Keratinocyte (primary cell): ENCODE data around the gene SLC30A1. TPM values are rescaled to one million over a fixed set of nuclear protein-coding genes. Genes with fewer than 3 reads are reported as not detected.

Source experiments
- DNase-seq: peaks from one replicate; pipeline ENCODE4 v3.0.0-alpha.2; 2011; ENCODE audit warnings: low read depth, missing footprints, low spot score
- FAIRE-seq: peaks from 2 replicates; lab custom pipeline; 2011; peaks lifted over from hg19 to GRCh38; lab: Jason Lieb, UNC
- H2AFZ ChIP-seq: 2 replicates; pipeline ENCODE4 v1.6.0; 2012; ENCODE audit warnings: low read length, control low read depth, inconsistent platforms; ENCODE audit not compliant: control insufficient read depth
- H3K27ac ChIP-seq: 2 replicates; pipeline ENCODE4 v1.5.1; 2011; ENCODE audit warnings: low read length; ENCODE audit not compliant: control insufficient read depth, insufficient read depth
- H3K27me3 ChIP-seq: 3 replicates; pipeline ENCODE4 v1.6.0; 2011; ENCODE audit warnings: low read length; ENCODE audit not compliant: control insufficient read depth, insufficient read depth; ENCODE audit errors: extremely low read depth
- H3K36me3 ChIP-seq, 2 experiments: 2 replicates in 1 of 2; 3 replicates in 1 of 2; pipeline ENCODE4 v1.5.1; 2011; ENCODE audit warnings: low read length in 2 of 2, mild to moderate bottlenecking in 1 of 2; ENCODE audit not compliant: control insufficient read depth in 2 of 2, insufficient read depth in 2 of 2; ENCODE audit errors: extremely low read depth in 1 of 2
- H3K4me1 ChIP-seq: 3 replicates; pipeline ENCODE4 v1.5.1; 2011; ENCODE audit warnings: low read length; ENCODE audit not compliant: control insufficient read depth, insufficient read depth; ENCODE audit errors: extremely low read depth
- H3K4me2 ChIP-seq: 3 replicates; pipeline ENCODE4 v1.6.0; 2011; ENCODE audit warnings: low read depth, low read length; ENCODE audit not compliant: control insufficient read depth, insufficient read depth; ENCODE audit errors: extremely low read depth
- H3K4me3 ChIP-seq, 3 experiments: fragments of 200-600 bp in 1 of 3; sonication (generic) in 1 of 3; 2 replicates in 2 of 3; 3 replicates in 1 of 3; pipeline ENCODE4 v1.5.1; 2011 to 2016; ENCODE audit warnings: low read length in 3 of 3, mild to moderate bottlenecking in 3 of 3, control low read depth in 2 of 3, inconsistent platforms in 1 of 3, low read depth in 1 of 3, mixed read lengths in 1 of 3, mixed run types in 1 of 3, moderate library complexity in 1 of 3; ENCODE audit not compliant: control insufficient read depth in 2 of 3, insufficient read depth in 2 of 3; ENCODE audit errors: extremely low read depth in 1 of 3
- H3K79me2 ChIP-seq: 2 replicates; pipeline ENCODE4 v1.6.0; 2012; ENCODE audit warnings: low read length; ENCODE audit not compliant: control insufficient read depth, insufficient read depth
- H3K9ac ChIP-seq: 3 replicates; pipeline ENCODE4 v1.6.0; 2011; ENCODE audit warnings: low read length; ENCODE audit not compliant: control insufficient read depth, insufficient read depth; ENCODE audit errors: extremely low read depth
- H3K9me1 ChIP-seq: 3 replicates; pipeline ENCODE4 v1.6.0; 2011; ENCODE audit warnings: low read length; ENCODE audit not compliant: control insufficient read depth, insufficient read depth; ENCODE audit errors: extremely low read depth
- H3K9me3 ChIP-seq: 2 replicates; pipeline ENCODE4 v1.5.1; 2012; ENCODE audit warnings: low read depth, low read length; ENCODE audit not compliant: control insufficient read depth
- H4K20me1 ChIP-seq: 3 replicates; pipeline ENCODE4 v1.6.0; 2011; ENCODE audit warnings: low read length; ENCODE audit not compliant: control insufficient read depth, insufficient read depth; ENCODE audit errors: extremely low read depth
- CTCF ChIP-seq, 3 experiments: IDR thresholded peaks in 1 of 3; conservative IDR thresholded peaks in 1 of 3; optimal IDR thresholded peaks in 1 of 3; 2 replicates in 2 of 3; 3 replicates in 1 of 3; pipeline versions ENCODE3 to v1.5.1; 2011; ENCODE audit warnings: low read length in 3 of 3, mild to moderate bottlenecking in 3 of 3, moderate library complexity in 2 of 3, control low read depth in 1 of 3, inconsistent platforms in 1 of 3; ENCODE audit not compliant: insufficient read depth in 2 of 3; ENCODE audit errors: extremely low read depth in 1 of 3
- EZH2 ChIP-seq: IDR thresholded peaks from one replicate; pipeline ENCODE4 v1.6.1; 2012; ENCODE audit warnings: inconsistent platforms, mild to moderate bottlenecking, low read length, moderate library complexity
- dilution Hi-C: fragments of 300-500 bp; cut with MboI; formaldehyde crosslinking; loops from one replicate; pipeline ENCODE4 v1.7.0; 2020; ENCODE audit warnings: low sequenced_read_pairs; ENCODE audit not compliant: extremely low pct_ligation_motif_present
- polyA plus RNA-seq, 5 experiments: library from polyadenylated mRNA; depleted of rRNA in 3 of 5; stranded (reverse) in 3 of 5; stranded (forward) in 1 of 5; unstranded in 1 of 5; fragments of >200 nt; gene quantifications; 1 replicate in 1 of 5; 2 replicates in 3 of 5; 3 replicates in 1 of 5; pipeline versions ENCODE4 v1.2.1 to v1.2.3, GENCODE V29; 2011 to 2012; ENCODE audit warnings: missing spikeins in 2 of 5, low read depth in 1 of 5, low replicate concordance in 1 of 5

Gene SLC30A1
- polyA plus RNA-seq, 1 donor (not counting 4 experiments of a cell fraction or from before 2014, with no cell fraction given): 17.2 TPM

GRCh38 chr1:211535346-211535745 is 43.6 kb downstream of the SLC30A1 start:
- Histone ChIP-seq H3K27ac (no peak overlapping the region), H3K9me1 (no peaks in the 10 kb centered on the region), H3K27me3 (peaks cover 2% of the 10 kb centered on the region), H3K9me3 (peaks cover 1% of the 10 kb centered on the region), H3K4me1 (no peaks in the 10 kb centered on the region), H3K36me3 (no peaks in the 10 kb centered on the region), H3K79me2 (no peaks in the 10 kb centered on the region), H3K4me2 (no peak overlapping the region), H3K9ac (no peak overlapping the region), H2AFZ (no peak overlapping the region), H3K4me3 (no peak overlapping the region), H4K20me1 (no peaks in the 10 kb centered on the region)
- dilution Hi-C loops: no loop called here
- FAIRE-seq: no peak
- no peak for TF ChIP-seq EZH2
- no peak for TF ChIP-seq CTCF (optimal IDR thresholded peaks at IDR 0.05 in 1 of 3, IDR thresholded peaks at IDR 0.05 in 1 of 3, conservative IDR thresholded peaks at IDR 0.05 in 1 of 3; ENCODE audit: extremely low read depth in 1 of 3, insufficient read depth in 2 of 3, low read length in 3 of 3)
- no peak for DNase-seq

- TF ChIP-seq EZH2 (no peak), CTCF (optimal IDR thresholded peaks at IDR 0.05 in 1 of 3, IDR thresholded peaks at IDR 0.05 in 1 of 3, conservative IDR thresholded peaks at IDR 0.05 in 1 of 3; ENCODE audit: extremely low read depth in 1 of 3, insufficient read depth in 2 of 3, low read length in 3 of 3) (no peak)
- no peaks in the 10 kb centered on the region for H3K4me1 ChIP-seq
- H3K27me3 ChIP-seq: peaks cover 5% of the 10 kb centered on the region
- dilution Hi-C loops: no loop called here
- no peak overlapping the region for H3K4me2 ChIP-seq
- H3K79me2 ChIP-seq: no peaks in the 10 kb centered on the region
- H3K9me1 ChIP-seq: no peaks in the 10 kb centered on the region
- no peak overlapping the region for H3K4me3 ChIP-seq
- H3K27ac ChIP-seq: no peak overlapping the region
- DNase-seq (no peak), FAIRE-seq (no peak)
- no peaks in the 10 kb centered on the region for H3K36me3 ChIP-seq
- no peak overlapping the region for H2AFZ ChIP-seq
- no peaks in the 10 kb centered on the region for H3K9me3 ChIP-seq
- H4K20me1 ChIP-seq: no peaks in the 10 kb centered on the region
- H3K9ac ChIP-seq: no peak overlapping the region
Measured at GRCh38 chr1:211534545-211535291, 44.2 kb downstream of the SLC30A1 start.
